Measurements from ENCODE around the gene PPM1H. TPM values are rescaled to one million over a fixed set of nuclear protein-coding genes. Genes with fewer than 3 reads are reported as not detected.
A peak's percentile ranks its signal among the peaks of the same experiment; 100 is the strongest.
"Not testable (repeated sequence)": the region's sequence is repeated elsewhere in the genome, so short reads cannot be mapped to it uniquely, and the experiment has no call there.

Gene PPM1H
- total RNA-seq, 2 donors from 2014 or later, result 1.3 to 2.8 TPM

DNA sequence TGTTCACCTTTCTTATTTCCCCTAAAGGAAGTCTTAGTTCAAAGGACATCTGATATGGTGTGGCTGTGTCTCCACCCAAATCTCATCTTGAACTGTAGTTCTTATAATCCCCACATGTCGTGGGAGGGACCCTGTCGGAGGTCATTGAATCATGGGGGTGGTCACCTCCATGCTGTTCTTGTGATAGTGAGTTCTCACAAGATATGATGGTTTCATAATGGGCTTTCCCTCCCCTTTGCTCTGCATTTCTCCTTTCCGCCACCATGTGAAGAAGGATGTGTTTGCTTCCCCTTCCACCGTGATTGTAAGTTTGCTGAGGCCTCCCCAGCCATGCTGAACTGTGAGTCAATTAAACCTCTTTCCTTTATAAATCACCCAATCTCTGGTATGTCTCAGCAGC is 123.5 kb downstream of the PPM1H start:
- DNase-seq (ENCODE audit: low spot score); intact Hi-C loops (cut with DNase I): not testable (repeated sequence)

DNA sequence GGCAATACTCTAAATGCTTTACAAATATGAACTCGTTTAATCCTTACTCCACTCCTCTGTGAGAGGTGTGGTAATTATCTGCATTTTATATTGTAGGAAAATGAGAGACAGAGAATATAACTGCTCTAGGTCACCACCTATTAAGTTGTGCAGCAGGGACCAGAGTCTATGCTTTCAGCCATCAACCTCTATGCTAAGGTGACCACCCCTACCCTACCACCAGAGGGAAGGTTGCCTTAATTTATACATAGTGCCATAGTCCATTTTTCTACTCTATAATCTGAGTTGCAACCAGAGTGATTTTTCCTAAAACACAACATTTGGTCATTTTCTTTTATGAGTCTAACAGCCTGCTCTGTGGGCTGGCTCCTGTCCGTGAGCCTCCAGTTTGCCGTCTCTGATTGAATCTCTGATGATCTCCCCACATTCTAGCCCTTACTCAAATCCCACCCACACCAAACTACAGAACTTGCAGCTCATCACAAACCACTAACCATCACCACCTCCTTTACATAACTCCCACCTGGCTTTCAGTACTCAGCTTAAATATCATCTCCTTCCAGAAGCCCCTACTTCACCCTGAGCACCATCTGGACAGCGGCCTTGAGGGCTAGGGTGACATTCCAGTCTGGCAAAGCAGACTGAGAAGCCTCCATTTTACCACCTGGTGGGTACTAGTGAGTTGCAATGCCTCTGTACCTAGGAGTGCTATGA is 126.6 kb downstream of the PPM1H start:
- DNase-seq (ENCODE audit: low spot score), result no peak
- intact Hi-C loops (cut with DNase I), result loop anchor here in 1 of 2 donors (10.0 kb wide), 1 partner anchor 374 kb away; no protein-coding TSS in a partner anchor

- intact Hi-C loops (cut with DNase I), result loop anchor here in 1 of 2 donors (10.0 kb wide), 1 partner anchor 372 kb away; no protein-coding TSS in a partner anchor
Measured at GRCh38 chr12:62806893-62807292, 128.1 kb downstream of the PPM1H start.

GRCh38 chr12:62806244-62806836 is 128.6 kb downstream of the PPM1H start:
- intact Hi-C loops (cut with DNase I), result loop anchor here in 1 of 2 donors (10.0 kb wide), 1 partner anchor 372 kb away; no protein-coding TSS in a partner anchor
- no peak for DNase-seq (ENCODE audit: low spot score)

More at GRCh38 chr12:62806893-62807292, 128.1 kb downstream of the PPM1H start:
- no peak for DNase-seq (ENCODE audit: low spot score)

DNA sequence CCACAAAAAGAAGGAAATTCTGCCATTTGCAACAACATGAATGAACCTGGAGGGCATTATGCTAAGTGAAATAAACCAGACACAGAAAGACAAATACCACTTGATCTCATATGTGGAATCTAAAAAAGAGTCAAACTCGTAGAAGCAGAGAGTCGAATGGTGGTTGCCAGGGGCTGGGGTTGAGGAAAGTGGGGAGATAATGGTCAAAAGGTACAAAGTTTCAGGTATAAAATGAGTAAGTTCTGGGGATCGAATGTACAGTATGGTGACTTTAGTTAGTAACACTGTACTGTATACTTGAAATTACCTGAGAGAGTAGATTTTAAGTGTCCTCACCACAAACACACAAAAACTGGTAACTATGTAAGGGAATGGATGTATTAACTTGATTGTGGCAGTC is 129.4 kb downstream of the PPM1H start:
- intact Hi-C loops (cut with DNase I), result loop anchor here in 1 of 2 donors (10.0 kb wide), 1 partner anchor 371 kb away; no protein-coding TSS in a partner anchor
- no peak for DNase-seq (ENCODE audit: low spot score)

- intact Hi-C loops (cut with DNase I), result loop anchor here in 1 of 2 donors (10.0 kb wide), 1 partner anchor 369 kb away; no protein-coding TSS in a partner anchor
- DNase-seq (ENCODE audit: low spot score), result no peak
Measured at GRCh38 chr12:62803756-62804155, 131.2 kb downstream of the PPM1H start.

DNA sequence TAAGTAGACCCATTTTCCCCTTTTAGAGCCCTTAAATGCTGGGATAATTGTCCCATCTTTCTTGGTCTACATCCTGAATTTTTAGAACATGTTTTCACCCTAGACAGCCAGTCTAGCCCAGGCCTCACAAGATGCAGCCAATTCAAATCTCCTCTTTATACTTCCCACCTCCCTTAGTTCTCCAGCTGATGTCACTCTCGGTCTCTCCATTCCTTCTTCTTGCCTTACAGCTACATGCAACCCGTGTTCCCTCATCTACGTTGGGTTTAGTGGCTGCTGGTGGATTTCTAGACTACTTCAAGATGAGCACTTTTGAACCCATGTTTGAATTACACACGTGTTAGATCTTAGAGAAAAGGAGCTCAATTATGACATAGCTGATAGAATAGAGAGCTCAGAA is 132.0 kb downstream of the PPM1H start:
- intact Hi-C loops (cut with DNase I), result loop anchor here in 1 of 2 donors (10.0 kb wide), 1 partner anchor 368 kb away; no protein-coding TSS in a partner anchor
- no peak for DNase-seq (ENCODE audit: low spot score)

DNA sequence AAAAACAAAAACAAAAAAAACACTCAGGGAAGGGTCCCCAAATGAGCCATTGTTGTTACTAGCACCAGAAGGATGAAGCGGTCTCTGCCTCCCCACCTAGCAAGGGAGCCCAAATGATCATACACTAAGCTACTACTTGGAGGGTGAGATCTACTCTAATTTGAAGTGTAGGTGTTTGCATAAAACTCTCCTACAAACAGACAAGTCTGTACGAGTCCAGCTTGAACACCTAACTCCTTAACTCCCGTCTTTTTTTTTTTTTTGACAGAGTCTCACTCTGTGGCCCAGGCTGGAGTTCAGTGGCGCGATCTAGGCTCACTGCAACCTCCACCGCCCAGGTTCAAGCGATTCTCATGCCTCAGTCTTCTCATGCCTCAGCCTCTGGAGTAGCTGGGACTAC is 132.6 kb downstream of the PPM1H start:
- intact Hi-C loops (cut with DNase I), result loop anchor here in 1 of 2 donors (10.0 kb wide), 1 partner anchor 368 kb away; no protein-coding TSS in a partner anchor
- no peak for DNase-seq (ENCODE audit: low spot score)

GRCh38 chr12:62801796-62802195 is 133.2 kb downstream of the PPM1H start:
- no peak for DNase-seq (ENCODE audit: low spot score)
- intact Hi-C loops (cut with DNase I), result loop anchor here in 1 of 2 donors (10.0 kb wide), 1 partner anchor 367 kb away; no protein-coding TSS in a partner anchor

- intact Hi-C loops (cut with DNase I), result loop anchor here in 1 of 2 donors (10.0 kb wide), 1 partner anchor 366 kb away; no protein-coding TSS in a partner anchor
- DNase-seq (ENCODE audit: low spot score), result no peak
Measured at GRCh38 chr12:62800707-62801400, 134.1 kb downstream of the PPM1H start.

- no peak for DNase-seq (ENCODE audit: low spot score)
- intact Hi-C loops (cut with DNase I), result loop anchor here (2.0 to 10.0 kb wide), 3 partner anchors 213 to 365 kb away; no protein-coding TSS in a partner anchor
Measured at GRCh38 chr12:62799766-62800406, 135.1 kb downstream of the PPM1H start.

DNA sequence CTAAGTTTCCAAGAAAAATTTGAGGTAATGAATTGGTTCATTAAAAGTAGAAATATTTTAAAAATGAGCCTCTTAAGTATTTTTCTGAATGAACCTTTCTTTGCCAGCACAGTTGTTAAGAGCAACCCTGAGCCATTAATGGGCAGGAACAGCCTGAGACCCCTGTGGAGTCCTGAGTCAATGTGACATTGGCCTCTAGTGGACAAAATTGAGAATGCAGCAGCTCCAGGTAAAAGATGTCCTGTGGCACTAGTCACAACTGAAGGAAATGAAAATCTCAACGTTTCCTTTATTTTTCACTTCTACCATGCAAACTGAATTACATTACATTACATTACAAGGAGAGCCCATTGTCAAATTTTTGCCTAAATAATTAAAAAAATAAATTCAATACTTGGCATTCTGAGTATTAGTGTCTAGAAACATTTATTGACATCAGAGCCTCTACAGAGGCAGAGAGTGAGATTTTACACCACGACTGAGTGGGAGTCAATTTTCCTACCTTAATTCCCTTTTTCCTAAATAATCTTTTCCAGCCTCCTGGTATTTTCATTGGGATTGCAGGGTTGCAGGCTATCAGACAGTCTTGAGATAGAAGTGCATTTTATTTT is 135.7 kb downstream of the PPM1H start:
- DNase-seq (ENCODE audit: low spot score), result no peak
- intact Hi-C loops (cut with DNase I), result loop anchor here (2.0 to 10.0 kb wide), 3 partner anchors 212 to 364 kb away; no protein-coding TSS in a partner anchor

DNA sequence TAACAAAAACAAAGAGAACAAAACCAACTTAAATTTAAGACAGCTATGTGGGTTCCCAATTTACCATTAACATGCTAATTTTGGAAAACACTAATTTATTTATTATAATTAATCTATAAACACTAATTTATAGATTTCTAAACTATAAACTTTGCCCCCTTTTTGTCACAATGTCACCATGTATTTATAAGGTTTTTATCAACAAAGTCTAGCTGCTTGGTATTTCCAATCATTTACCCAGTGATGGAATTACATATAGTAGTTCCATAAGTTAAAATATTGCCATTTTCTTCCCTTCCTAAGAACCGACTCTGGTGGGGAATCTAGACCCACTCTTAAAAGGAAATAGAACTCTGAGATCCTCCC is 140.7 kb downstream of the PPM1H start:
- intact Hi-C loops (cut with DNase I), result loop anchor here in 1 of 2 donors (5.0 to 10.0 kb wide), 2 partner anchors 192 to 359 kb away; no protein-coding TSS in a partner anchor
- no peak for DNase-seq (ENCODE audit: low spot score)

GRCh38 chr12:62793256-62794217 is 141.4 kb downstream of the PPM1H start:
- DNase-seq (ENCODE audit: low spot score), result peak; percentile 96
- intact Hi-C loops (cut with DNase I), result loop anchor here in 1 of 2 donors (5.0 to 10.0 kb wide), 2 partner anchors 191 to 359 kb away; no protein-coding TSS in a partner anchor

GRCh38 chr12:62792236-62792870 is 142.6 kb downstream of the PPM1H start:
- intact Hi-C loops (cut with DNase I), result loop anchor here in 1 of 2 donors (5.0 to 10.0 kb wide), 2 partner anchors 190 to 358 kb away; no protein-coding TSS in a partner anchor
- DNase-seq (ENCODE audit: low spot score), result no peak

- intact Hi-C loops (cut with DNase I), result loop anchor here in 1 of 2 donors (5.0 to 10.0 kb wide), 2 partner anchors 188 to 355 kb away; no protein-coding TSS in a partner anchor
Measured at GRCh38 chr12:62789851-62790250, 145.1 kb downstream of the PPM1H start.

GRCh38 chr12:62787611-62788010 is 147.3 kb downstream of the PPM1H start:
- DNase-seq (ENCODE audit: low spot score), result no peak
- intact Hi-C loops (cut with DNase I), result no loop called here

More at GRCh38 chr12:62789851-62790250, 145.1 kb downstream of the PPM1H start:
- DNase-seq (ENCODE audit: low spot score), result no peak

Measured in posterior vena cava (tissue), 2 donors.